GM18870 (cell line): Measurements from ENCODE around the gene CYB561A3.
"Not testable (repeated sequence)": the region's sequence is repeated elsewhere in the genome, so short reads cannot be mapped to it uniquely, and the experiment has no call there.

Experiments
- ATAC-seq: cut with Tn5 transposase; IDR thresholded peaks from one replicate; pipeline ENCODE4 v1.9.1; 2021; ENCODE audit warnings: moderate library complexity; ENCODE audit not compliant: unreplicated experiment

The CYB561A3 gene, protein sequence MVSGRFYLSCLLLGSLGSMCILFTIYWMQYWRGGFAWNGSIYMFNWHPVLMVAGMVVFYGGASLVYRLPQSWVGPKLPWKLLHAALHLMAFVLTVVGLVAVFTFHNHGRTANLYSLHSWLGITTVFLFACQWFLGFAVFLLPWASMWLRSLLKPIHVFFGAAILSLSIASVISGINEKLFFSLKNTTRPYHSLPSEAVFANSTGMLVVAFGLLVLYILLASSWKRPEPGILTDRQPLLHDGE

GRCh38 chr11:61361741-61362541 is at the start of gene CYB561A3, which contains the start of gene TMEM138:
Gene CYB561A3, minus strand, starts transcription at chr11:61361882. Its CDS starts 5,169 bp downstream, at chr11:61356713.
Gene TMEM138, plus strand, starts transcription at chr11:61362374. Its CDS starts 2,017 bp downstream, at chr11:61364391.
- peak; percentile 59 for ATAC-seq

DNA sequence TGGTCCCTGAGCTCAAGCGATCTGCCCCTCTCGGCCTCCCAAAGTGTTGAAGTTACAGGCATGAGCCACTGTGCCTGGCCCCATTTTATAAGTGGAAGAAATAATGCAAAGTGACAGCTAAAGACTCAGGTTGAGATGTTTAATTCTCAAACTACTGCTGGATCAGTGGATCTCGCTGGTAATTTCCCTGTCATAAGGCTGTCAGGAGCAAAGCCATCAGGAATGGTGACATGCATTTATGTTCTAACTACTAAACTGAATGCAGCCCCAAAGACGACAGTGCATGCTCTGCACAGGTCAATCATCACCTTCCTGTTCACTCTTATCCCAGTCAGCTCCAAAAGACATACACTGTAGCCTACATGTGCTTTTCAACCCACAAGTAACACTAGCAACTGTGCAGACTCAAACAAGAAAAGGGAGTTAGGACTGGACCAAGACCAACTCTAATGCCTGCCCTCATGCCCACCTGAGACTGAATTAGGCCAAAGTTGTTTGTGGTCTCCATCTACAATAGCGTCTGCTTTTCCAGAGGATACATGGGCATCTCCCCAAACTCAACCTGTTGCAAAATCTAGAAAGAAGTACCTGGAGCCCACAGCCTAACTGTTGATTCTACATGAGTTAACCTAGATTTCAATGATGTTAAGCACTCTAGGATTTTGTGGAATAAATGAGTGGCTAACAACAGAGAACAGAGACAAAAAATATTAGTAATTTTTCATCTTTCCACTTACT is 45.5 kb upstream of the CYB561A3 start:
- no peak for ATAC-seq

- ATAC-seq, result no peak
Measured at GRCh38 chr11:61406067-61406466, 44.4 kb upstream of the CYB561A3 start.

DNA sequence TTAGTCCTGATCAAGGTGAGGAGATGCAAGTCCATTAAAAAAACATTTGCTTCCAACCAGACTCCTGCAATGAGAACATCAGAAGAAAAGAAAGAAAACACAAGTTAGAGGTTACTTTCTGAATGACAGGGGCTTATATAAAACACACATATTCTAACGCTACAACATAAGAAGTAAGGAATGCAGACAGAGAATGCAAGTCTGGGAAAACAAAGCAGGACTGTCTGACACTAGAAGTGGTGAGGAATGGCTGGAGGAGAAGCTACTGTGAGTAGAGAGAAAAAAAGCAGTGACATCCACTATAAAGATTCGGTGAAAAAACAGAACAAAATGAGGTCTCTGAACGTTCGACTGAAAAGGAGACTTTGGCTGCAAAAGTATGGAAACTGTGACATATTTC is 43.0 kb upstream of the CYB561A3 start:
- ATAC-seq, result no peak

GRCh38 chr11:61404103-61404502 is 42.4 kb upstream of the CYB561A3 start:
- no peak for ATAC-seq

DNA sequence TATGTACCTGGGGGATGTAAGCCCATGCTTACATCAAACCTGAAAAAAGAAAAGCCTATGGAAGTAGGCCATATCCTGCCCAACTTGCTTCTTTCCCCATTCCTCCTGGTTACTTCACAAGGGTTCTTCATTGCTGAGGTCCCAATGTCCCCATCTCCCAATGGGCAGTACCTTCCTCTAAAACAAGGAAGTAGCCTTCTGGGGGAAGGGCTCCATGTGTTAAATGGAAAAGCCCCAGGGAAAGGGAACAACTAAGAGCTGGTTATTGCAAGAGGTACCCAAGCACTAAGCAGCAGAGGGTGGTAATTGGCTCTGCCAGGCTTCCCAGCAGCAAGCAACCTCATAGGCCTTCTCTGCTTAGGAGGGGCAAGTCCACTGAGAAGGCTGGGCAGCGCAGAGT is 42.0 kb upstream of the CYB561A3 start:
- no peak for ATAC-seq

- no peak for ATAC-seq
Measured at GRCh38 chr11:61401573-61401972, 39.9 kb upstream of the CYB561A3 start.

DNA sequence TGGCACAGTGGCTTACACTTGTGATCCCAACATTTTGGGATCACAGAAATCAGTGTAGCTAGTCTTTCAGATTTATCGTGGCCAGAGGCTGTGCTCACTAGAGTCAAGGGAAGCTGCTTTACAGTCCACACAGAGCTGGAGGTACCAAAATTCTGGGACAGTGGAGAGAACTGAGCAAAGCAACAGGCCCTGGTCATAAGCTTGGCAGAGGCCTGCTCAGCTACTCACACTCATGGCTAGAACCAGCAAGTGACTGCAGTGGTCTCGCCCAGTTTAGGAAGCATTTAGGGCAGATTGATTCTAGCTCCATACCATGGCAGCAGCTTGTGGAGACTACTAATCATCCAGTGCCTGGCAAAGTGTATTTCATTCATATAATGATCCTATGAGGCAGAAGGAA is 39.5 kb upstream of the CYB561A3 start:
- no peak for ATAC-seq

GRCh38 chr11:61392981-61393595 is 31.4 kb upstream of the CYB561A3 start:
- ATAC-seq, result no peak

DNA sequence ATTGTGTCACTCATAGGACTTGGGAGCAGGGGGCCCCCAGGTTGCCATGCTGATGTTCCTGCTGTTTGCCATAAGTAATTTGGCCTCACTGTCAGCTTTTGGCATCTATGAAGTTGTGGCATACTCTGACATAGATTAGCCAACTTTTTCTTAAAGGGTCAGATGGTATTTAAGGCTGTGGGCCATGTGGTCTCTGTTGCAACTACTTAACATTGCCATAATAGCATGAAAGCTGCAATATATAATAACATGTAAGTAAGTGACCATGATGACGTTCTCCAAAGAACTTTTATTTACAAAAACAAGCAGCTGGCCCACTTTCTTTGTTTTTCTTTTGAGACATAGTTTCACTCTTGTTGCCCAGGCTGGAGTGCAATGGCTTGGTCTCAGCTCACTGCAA is 28.5 kb upstream of the CYB561A3 start:
- ATAC-seq, result no peak

DNA sequence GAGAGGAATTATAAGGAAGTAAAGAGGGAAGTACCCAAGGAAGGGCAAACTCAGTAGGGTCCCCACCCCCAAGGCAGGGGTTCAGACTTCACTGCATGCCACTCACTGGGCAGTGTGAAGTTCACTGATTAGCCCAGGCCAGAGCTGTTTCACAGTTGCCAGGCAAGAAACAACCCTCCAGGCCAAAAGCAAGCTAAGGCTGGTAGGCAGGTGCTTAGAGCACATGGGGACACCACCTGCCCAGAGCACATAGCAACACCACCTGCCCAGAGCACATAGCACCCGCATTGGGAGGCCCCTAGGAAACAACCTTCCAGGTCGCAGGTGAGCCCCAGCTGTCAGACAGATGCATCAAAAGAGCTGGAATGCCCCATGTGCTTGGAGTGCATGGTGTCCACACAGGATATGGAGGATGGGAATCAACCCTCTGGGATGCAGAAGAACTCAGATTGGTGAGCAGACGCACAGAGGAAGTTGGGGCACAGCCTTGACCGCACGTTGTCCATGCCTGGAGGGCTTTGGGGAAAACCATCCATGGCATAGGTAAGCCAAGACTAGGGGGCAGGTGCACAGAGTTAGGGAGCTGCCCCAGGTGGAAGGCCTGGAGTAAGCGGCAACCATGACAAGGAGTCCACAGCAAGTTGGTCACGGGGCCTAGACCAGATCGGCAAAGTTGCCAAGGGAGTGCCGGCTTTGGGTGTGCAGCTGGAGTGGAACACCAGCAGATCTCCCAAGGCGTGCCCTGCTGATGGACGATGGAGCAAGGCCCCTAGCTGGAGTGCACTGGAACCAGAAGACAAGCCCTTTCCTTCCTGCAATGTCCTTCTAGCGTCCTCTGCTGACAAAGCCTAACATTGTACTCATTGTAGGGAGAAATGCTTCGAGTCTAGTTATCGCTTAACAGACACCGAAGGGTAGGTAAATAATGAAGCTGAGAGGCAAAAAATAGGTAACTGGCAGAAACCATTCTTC is 22.9 kb upstream of the CYB561A3 start:
- no peak for ATAC-seq

DNA sequence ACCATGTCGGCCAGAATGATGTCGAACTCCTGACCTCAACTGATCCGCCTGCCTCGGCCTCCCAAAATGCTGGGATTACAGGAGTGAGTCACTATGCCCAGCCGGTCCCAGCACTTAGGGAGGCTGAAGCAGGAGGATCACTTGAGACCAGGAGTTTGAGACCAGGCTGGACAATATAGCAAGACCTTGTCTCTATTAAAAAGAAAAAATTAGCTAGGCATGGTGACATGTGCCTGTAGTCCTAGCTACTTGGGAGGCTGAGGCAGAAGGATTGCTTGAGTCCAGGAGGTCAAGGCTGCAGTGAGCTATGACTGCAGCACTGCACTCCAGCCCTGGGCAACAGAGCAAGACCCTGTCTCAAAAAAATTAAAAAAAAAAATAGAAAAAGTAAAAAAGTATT is 22.2 kb upstream of the CYB561A3 start:
- ATAC-seq, result not testable (repeated sequence)

GRCh38 chr11:61380884-61381283 is 19.2 kb upstream of the CYB561A3 start:
- ATAC-seq, result no peak

- no peak for ATAC-seq
Measured at GRCh38 chr11:61378713-61379313, 17.1 kb upstream of the CYB561A3 start.

GRCh38 chr11:61377461-61378160 is 15.9 kb upstream of the CYB561A3 start:
- ATAC-seq, result no peak

- no peak for ATAC-seq
Measured at GRCh38 chr11:61375761-61376108, 14.1 kb upstream of the CYB561A3 start.

- ATAC-seq, result no peak
Measured at GRCh38 chr11:61372659-61373420, 11.2 kb upstream of the CYB561A3 start.

DNA sequence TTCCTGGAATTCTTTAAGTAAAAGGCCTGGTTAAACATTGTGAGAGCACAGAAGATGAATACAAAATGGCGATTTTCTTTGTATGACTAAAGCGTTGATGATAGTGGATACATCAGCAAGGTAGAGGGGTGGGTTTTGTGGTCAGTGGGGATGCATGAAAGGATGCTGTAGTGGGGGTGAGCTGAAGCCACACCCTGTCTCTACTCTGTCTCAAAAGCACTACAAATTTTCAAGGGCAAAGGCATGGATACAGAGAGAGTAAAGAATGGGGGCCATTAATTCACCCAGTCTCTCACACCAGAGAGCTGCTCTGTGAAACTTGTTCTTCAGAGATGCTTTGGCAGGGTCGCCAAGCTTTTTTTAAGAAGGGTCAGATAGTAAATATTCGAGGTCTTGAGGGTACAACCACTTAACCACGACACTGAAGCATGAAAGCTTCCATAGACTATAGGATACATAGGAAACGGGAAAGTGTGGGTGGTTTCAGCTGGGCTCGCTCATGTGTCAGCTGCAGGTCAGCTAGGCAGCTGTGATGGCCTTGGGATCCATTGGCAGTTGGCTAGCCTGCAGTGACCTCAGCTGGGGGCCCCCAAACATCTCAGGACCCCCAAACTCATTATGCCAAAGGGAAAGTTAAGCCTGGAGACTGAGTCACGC is 8.8 kb upstream of the CYB561A3 start:
- no peak for ATAC-seq
